Measurements from ENCODE around the gene SAE1.
"Not testable (repeated sequence)": the region's sequence is repeated elsewhere in the genome, so short reads cannot be mapped to it uniquely, and the experiment has no call there.

Gene SAE1

GRCh38 chr19:47125669-47125938, 5.0 kb upstream of the SAE1 start:
- DNase-seq (ENCODE audit: insufficient read length, low spot score), result no peak
- no peak for FAIRE-seq

GRCh38 chr19:47129579-47129978, 1.1 kb upstream of the SAE1 start:
- FAIRE-seq, result no peak
- no peak for DNase-seq (ENCODE audit: insufficient read length, low spot score)

GRCh38 chr19:47130120-47130588, 481 bp upstream of the SAE1 start:
- DNase-seq (ENCODE audit: insufficient read length, low spot score) (no peak), FAIRE-seq (no peak)

- FAIRE-seq (no peak), DNase-seq (ENCODE audit: insufficient read length, low spot score) (no peak)
Observed at GRCh38 chr19:47132194-47132852, 1.7 kb downstream of the SAE1 start.

- FAIRE-seq (no peak), DNase-seq (ENCODE audit: insufficient read length, low spot score) (no peak)
Observed at GRCh38 chr19:47133021-47133471, 2.4 kb downstream of the SAE1 start.

- FAIRE-seq (no peak), DNase-seq (ENCODE audit: insufficient read length, low spot score) (no peak)
Observed at GRCh38 chr19:47134545-47134944, 3.9 kb downstream of the SAE1 start.

- DNase-seq (ENCODE audit: insufficient read length, low spot score) (no peak), FAIRE-seq (no peak)
Observed at GRCh38 chr19:47135156-47135555, 4.5 kb downstream of the SAE1 start.

GRCh38 chr19:47141252-47141651, 10.6 kb downstream of the SAE1 start:
- not testable (repeated sequence) for FAIRE-seq; DNase-seq (ENCODE audit: insufficient read length, low spot score)

GRCh38 chr19:47141695-47142094, 11.1 kb downstream of the SAE1 start:
- DNase-seq (ENCODE audit: insufficient read length, low spot score) (no peak), FAIRE-seq (no peak)

- FAIRE-seq, result no peak
- DNase-seq (ENCODE audit: insufficient read length, low spot score), result no peak
Observed at GRCh38 chr19:47142779-47143178, 12.1 kb downstream of the SAE1 start.

- DNase-seq (ENCODE audit: insufficient read length, low spot score) (no peak), FAIRE-seq (no peak)
Observed at GRCh38 chr19:47143322-47144073, 12.9 kb downstream of the SAE1 start.

- no peak for FAIRE-seq
- no peak for DNase-seq (ENCODE audit: insufficient read length, low spot score)
Observed at GRCh38 chr19:47144630-47145029, 14.0 kb downstream of the SAE1 start.

GRCh38 chr19:47145639-47146486, 15.2 kb downstream of the SAE1 start:
- DNase-seq (ENCODE audit: insufficient read length, low spot score) (no peak), FAIRE-seq (no peak)

GRCh38 chr19:47146920-47147319, 16.3 kb downstream of the SAE1 start:
- FAIRE-seq, result no peak
- DNase-seq (ENCODE audit: insufficient read length, low spot score), result no peak

- FAIRE-seq (no peak), DNase-seq (ENCODE audit: insufficient read length, low spot score) (no peak)
Observed at GRCh38 chr19:47151627-47152026, 21.0 kb downstream of the SAE1 start.

GRCh38 chr19:47152205-47152604, 21.6 kb downstream of the SAE1 start:
- DNase-seq (ENCODE audit: insufficient read length, low spot score), result no peak
- no peak for FAIRE-seq

GRCh38 chr19:47152632-47153031, 22.0 kb downstream of the SAE1 start:
- DNase-seq (ENCODE audit: insufficient read length, low spot score), result no peak
- FAIRE-seq, result no peak

- FAIRE-seq (no peak), DNase-seq (ENCODE audit: insufficient read length, low spot score) (no peak)
Observed at GRCh38 chr19:47153266-47153665, 22.6 kb downstream of the SAE1 start.

- DNase-seq (ENCODE audit: insufficient read length, low spot score), result no peak
- no peak for FAIRE-seq
Observed at GRCh38 chr19:47155148-47155547, 24.5 kb downstream of the SAE1 start.

GRCh38 chr19:47156861-47157430, 26.3 kb downstream of the SAE1 start:
- FAIRE-seq, result peak; percentile 28
- no peak for DNase-seq (ENCODE audit: insufficient read length, low spot score)
